ENCODE results near the gene CEP350.

CEP350 gene

GRCh38 chr1:180096584-180097325, 142.1 kb downstream of the CEP350 start:
- no peak for DNase-seq (ENCODE audit: low read depth)

GRCh38 chr1:180097326-180097605, 142.7 kb downstream of the CEP350 start:
- no peak for TF ChIP-seq CTCF (conservative IDR thresholded peaks at IDR 0.05; ENCODE audit: low read depth, low read length)
- H3K4me3 ChIP-seq (ENCODE audit: low read length): no peak overlapping the region
- no peak for DNase-seq (ENCODE audit: low read depth)

More at GRCh38 chr1:180096584-180097325, 142.1 kb downstream of the CEP350 start:
- no peak overlapping the region for H3K4me3 ChIP-seq (ENCODE audit: low read length)
- TF ChIP-seq CTCF (conservative IDR thresholded peaks at IDR 0.05; ENCODE audit: low read depth, low read length): no peak

- H3K4me3 ChIP-seq (ENCODE audit: low read length): no peak overlapping the region
- no peak for TF ChIP-seq CTCF (conservative IDR thresholded peaks at IDR 0.05; ENCODE audit: low read depth, low read length)
- no peak for DNase-seq (ENCODE audit: low read depth)
Observed at GRCh38 chr1:180101411-180101810, 146.8 kb downstream of the CEP350 start.

GRCh38 chr1:180103819-180104218, 149.2 kb downstream of the CEP350 start:
- no peak overlapping the region for H3K4me3 ChIP-seq (ENCODE audit: low read length)
- TF ChIP-seq CTCF (conservative IDR thresholded peaks at IDR 0.05; ENCODE audit: low read depth, low read length): no peak
- no peak for DNase-seq (ENCODE audit: low read depth)

GRCh38 chr1:180112091-180112490, 157.5 kb downstream of the CEP350 start:
- TF ChIP-seq CTCF (conservative IDR thresholded peaks at IDR 0.05; ENCODE audit: low read depth, low read length): no peak
- DNase-seq (ENCODE audit: low read depth): no peak
- no peak overlapping the region for H3K4me3 ChIP-seq (ENCODE audit: low read length)

GRCh38 chr1:180112984-180113647, 158.5 kb downstream of the CEP350 start:
- TF ChIP-seq CTCF (conservative IDR thresholded peaks at IDR 0.05; ENCODE audit: low read depth, low read length): no peak
- no peak overlapping the region for H3K4me3 ChIP-seq (ENCODE audit: low read length)
- DNase-seq (ENCODE audit: low read depth): no peak

GRCh38 chr1:180114396-180114945, 159.9 kb downstream of the CEP350 start:
- DNase-seq (ENCODE audit: low read depth): no peak
- H3K4me3 ChIP-seq (ENCODE audit: low read length): no peak overlapping the region
- no peak for TF ChIP-seq CTCF (conservative IDR thresholded peaks at IDR 0.05; ENCODE audit: low read depth, low read length)

Measured in retinal pigment epithelial cell (primary cell).